PC-3 (cell line): ENCODE data around the gene SOCS4. TPM values are rescaled to one million over a fixed set of nuclear protein-coding genes. Genes with fewer than 3 reads are reported as not detected.
A peak's percentile ranks its signal among the peaks of the same experiment; 100 is the strongest.

ENCODE experiments used
- ATAC-seq: fragments of 200-7000 bp; cut with Tn5 transposase; 2 replicates; pipeline ENCODE4 v1.9.1; 2020; ENCODE audit warnings: mild to moderate bottlenecking, moderate library complexity
- BruUV-seq: library from RNA; stranded (reverse); fragments of 400-500 nt; replicated peaks from 2 replicates; lab custom pipeline; 2021; lab: Mats Ljungman, UMichigan
- CTCF ChIA-PET: fragments of 300-600 bp; sonication (Branson Sonifier 250); formaldehyde crosslinking; loops from one replicate; lab custom pipeline; 2022; ENCODE audit warnings: antibody characterized with exemption; lab: Charles Lee
- POLR2A ChIA-PET: fragments of 300-600 bp; sonication (Branson Sonifier 250); formaldehyde crosslinking; loops from one replicate; lab custom pipeline; 2022; ENCODE audit warnings: antibody characterized with exemption; ENCODE audit not compliant: unreplicated experiment; lab: Charles Lee
- DNase-seq: peaks from one replicate; pipeline ENCODE4 v3.0.0-alpha.2; 2015
- H2AFZ ChIP-seq: fragments of 300-600 bp; sonication (generic); 2 replicates; pipeline ENCODE4 v1.6.0; 2016; ENCODE audit warnings: antibody characterized with exemption, low read length
- H3F3A ChIP-seq: fragments of 300-600 bp; sonication (generic); one replicate; pipeline ENCODE4 v1.6.0; 2017; ENCODE audit warnings: antibody characterized with exemption, low read length, control low read depth, mild to moderate bottlenecking; ENCODE audit not compliant: unreplicated experiment
- H3K27ac ChIP-seq: fragments of 300-600 bp; sonication (generic); 2 replicates; pipeline ENCODE4 v1.5.1; 2016; ENCODE audit warnings: mild to moderate bottlenecking, low read length
- H3K27me3 ChIP-seq: fragments of 300-600 bp; sonication (generic); 2 replicates; pipeline ENCODE4 v1.6.1; 2016; ENCODE audit warnings: low read length, mixed read lengths
- H3K36me3 ChIP-seq: fragments of 300-600 bp; sonication (generic); 2 replicates; pipeline ENCODE4 v1.6.1; 2016; ENCODE audit warnings: low read depth, mixed run types, low read length, mixed read lengths
- H3K4me1 ChIP-seq: fragments of 300-600 bp; sonication (generic); 2 replicates; pipeline ENCODE4 v1.5.1; 2016; ENCODE audit warnings: low read length; ENCODE audit not compliant: insufficient read depth
- H3K4me2 ChIP-seq: fragments of 300-600 bp; sonication (generic); 2 replicates; pipeline ENCODE4 v1.6.0; 2016; ENCODE audit warnings: low read length
- H3K4me3 ChIP-seq: fragments of 300-600 bp; sonication (generic); 2 replicates; pipeline ENCODE4 v1.5.1; 2016; ENCODE audit warnings: mild to moderate bottlenecking, low read length, mixed read lengths
- H3K79me2 ChIP-seq: fragments of 300-600 bp; sonication (generic); 2 replicates; pipeline ENCODE4 v1.6.1; 2017; ENCODE audit warnings: low read length, mixed read lengths
- H3K9ac ChIP-seq: fragments of 300-600 bp; sonication (generic); 2 replicates; pipeline ENCODE4 v1.6.0; 2016; ENCODE audit warnings: mild to moderate bottlenecking, low read length
- H3K9me2 ChIP-seq: fragments of 300-600 bp; sonication (generic); replicated peaks from 2 replicates; pipeline ENCODE4 v1.6.1; 2016; ENCODE audit warnings: mixed run types, low read length, mixed read lengths
- H3K9me3 ChIP-seq: fragments of 300-600 bp; sonication (generic); 2 replicates; pipeline ENCODE4 v1.6.1; 2016; ENCODE audit warnings: low read length, mixed read lengths
- H4K20me1 ChIP-seq: fragments of 300-600 bp; sonication (generic); 2 replicates; pipeline ENCODE4 v1.6.1; 2016; ENCODE audit warnings: low read length, mixed read lengths
- EZH2 ChIP-seq: fragments of 300-600 bp; sonication (generic); IDR thresholded peaks from one replicate; pipeline ENCODE4 v1.6.1; 2017; ENCODE audit warnings: antibody characterized with exemption, mild to moderate bottlenecking, low read length; ENCODE audit not compliant: unreplicated experiment
- EZH2phosphoT487 ChIP-seq: fragments of 300-600 bp; sonication (generic); IDR thresholded peaks from 2 replicates; pipeline ENCODE4 v1.6.1; 2018; ENCODE audit warnings: mild to moderate bottlenecking, antibody characterized with exemption, low read length, borderline replicate concordance
- intact Hi-C: fragments of 100-400 bp; cut with micrococcal nuclease; formaldehyde crosslinking; loops from 2 replicates; pipeline ENCODE4 v1.9.0; 2023
- total RNA-seq: library from RNA; depleted of rRNA; stranded (reverse); fragments of >200 nt; gene quantifications from 2 replicates; pipeline ENCODE4 v1.2.3, GENCODE V29; 2014
- TF ChIP-seq, protein P1 (sequence below): fragments of 300-600 bp; sonication (generic); conservative IDR thresholded peaks from 2 replicates; pipeline ENCODE4 v1.5.1; 2017; ENCODE audit warnings: antibody characterized with exemption, low read depth, mild to moderate bottlenecking, low read length

Gene SOCS4
- total RNA-seq, 1 experiment from 2014 or later = 22.5 TPM

DNA sequence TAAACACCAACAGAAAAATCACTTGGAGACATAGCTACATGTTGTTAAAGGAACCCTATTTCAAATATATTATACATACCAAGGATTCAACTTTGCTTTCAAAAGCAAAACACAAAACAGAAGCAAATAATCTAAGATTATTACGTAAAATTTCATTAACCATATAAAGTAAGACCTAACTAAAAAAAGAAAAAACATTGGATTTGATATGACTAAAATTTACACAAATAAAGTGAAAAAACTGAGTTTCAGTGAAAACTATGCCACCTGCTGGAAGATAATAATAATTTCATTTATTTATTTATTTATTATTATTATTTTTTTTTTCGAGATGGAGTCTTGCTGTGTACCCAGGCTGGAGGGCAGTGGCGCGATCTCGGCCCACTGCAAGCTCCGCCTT lies 45.3 kb upstream of the SOCS4 start:
- Histone ChIP-seq H3K9me3 (no peaks in the 10 kb centered on the region), H3K4me3 (no peak overlapping the region), H3K9me2 (no peaks in the 10 kb centered on the region), H3K27ac (no peak overlapping the region), H3K4me1 (no peaks in the 10 kb centered on the region), H3K79me2 (no peaks in the 10 kb centered on the region), H3K27me3 (no peaks in the 10 kb centered on the region), H3K9ac (no peak overlapping the region), H2AFZ (no peak overlapping the region), H4K20me1 (no peaks in the 10 kb centered on the region), H3F3A (peaks cover 4% of the 10 kb centered on the region), H3K36me3 (peaks cover 60% of the 10 kb centered on the region; the same call in 1 of the 2 replicates), H3K4me2 (no peak overlapping the region)
- no TSS peak for BruUV-seq
- CTCF ChIA-PET = interaction anchor here (1.4 kb wide), 1 partner anchor 45 kb away, joined by 4 read pairs; the partner anchor contains the start of genes SOCS4 and WDHD1
- intact Hi-C loops = loop anchor here (5.0 to 10.0 kb wide), 2 partner anchors 419 to 477 kb away; partner anchors contain the start of gene CGRRF1
- TF ChIP-seq, protein P1, sequence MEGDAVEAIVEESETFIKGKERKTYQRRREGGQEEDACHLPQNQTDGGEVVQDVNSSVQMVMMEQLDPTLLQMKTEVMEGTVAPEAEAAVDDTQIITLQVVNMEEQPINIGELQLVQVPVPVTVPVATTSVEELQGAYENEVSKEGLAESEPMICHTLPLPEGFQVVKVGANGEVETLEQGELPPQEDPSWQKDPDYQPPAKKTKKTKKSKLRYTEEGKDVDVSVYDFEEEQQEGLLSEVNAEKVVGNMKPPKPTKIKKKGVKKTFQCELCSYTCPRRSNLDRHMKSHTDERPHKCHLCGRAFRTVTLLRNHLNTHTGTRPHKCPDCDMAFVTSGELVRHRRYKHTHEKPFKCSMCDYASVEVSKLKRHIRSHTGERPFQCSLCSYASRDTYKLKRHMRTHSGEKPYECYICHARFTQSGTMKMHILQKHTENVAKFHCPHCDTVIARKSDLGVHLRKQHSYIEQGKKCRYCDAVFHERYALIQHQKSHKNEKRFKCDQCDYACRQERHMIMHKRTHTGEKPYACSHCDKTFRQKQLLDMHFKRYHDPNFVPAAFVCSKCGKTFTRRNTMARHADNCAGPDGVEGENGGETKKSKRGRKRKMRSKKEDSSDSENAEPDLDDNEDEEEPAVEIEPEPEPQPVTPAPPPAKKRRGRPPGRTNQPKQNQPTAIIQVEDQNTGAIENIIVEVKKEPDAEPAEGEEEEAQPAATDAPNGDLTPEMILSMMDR = peak; percentile 59
- TF ChIP-seq EZH2 = no peak
- ATAC-seq (no peak), DNase-seq (peak; percentile 42)
- POLR2A ChIA-PET = interaction anchor here (0.6 kb wide), 1 partner anchor 189 kb away, joined by 4 read pairs; no protein-coding TSS in a partner anchor

GRCh38 chr14:54985156-54985555 lies 41.9 kb upstream of the SOCS4 start:
- Histone ChIP-seq H3K79me2 (no peaks in the 10 kb centered on the region), H3K4me3 (no peak overlapping the region), H3F3A (no peaks in the 10 kb centered on the region), H4K20me1 (no peaks in the 10 kb centered on the region), H3K4me2 (no peak overlapping the region), H3K36me3 (peaks cover 58% of the 10 kb centered on the region), H3K9me2 (no peaks in the 10 kb centered on the region), H2AFZ (no peak overlapping the region), H3K9ac (no peak overlapping the region), H3K27ac (no peak overlapping the region), H3K27me3 (no peaks in the 10 kb centered on the region), H3K9me3 (no peaks in the 10 kb centered on the region), H3K4me1 (no peaks in the 10 kb centered on the region)
- no peak for TF ChIP-seq EZH2
- no peak for TF ChIP-seq EZH2phosphoT487
- TF ChIP-seq, protein P1 = no peak
- DNase-seq (no peak), ATAC-seq (no peak)
- no TSS peak for BruUV-seq
- ChIA-PET POLR2A (no interaction called here), CTCF (no interaction called here)
- intact Hi-C loops = loop anchor here (10.0 kb wide), 1 partner anchor 480 kb away; the partner anchor contains the start of gene CGRRF1

DNA sequence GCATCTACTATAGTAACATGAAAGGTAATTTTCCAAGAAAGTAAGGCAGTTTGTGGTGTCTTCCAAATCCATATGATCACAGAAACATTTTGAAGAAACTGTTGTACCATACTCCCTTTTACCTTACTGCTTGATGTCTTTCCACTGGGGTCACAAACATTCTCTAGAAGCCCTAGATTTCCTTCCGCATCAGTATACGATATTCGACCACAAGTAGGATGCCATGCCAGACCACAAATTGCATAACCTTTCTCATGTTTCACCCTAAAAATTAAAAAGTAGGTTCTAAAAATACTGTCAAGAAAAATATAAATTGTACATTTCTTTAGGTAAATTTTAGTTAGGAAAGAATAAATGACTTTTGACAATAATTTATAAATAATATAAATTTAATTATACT lies 26.7 kb upstream of the SOCS4 start:
- Histone ChIP-seq H3K9ac (no peak overlapping the region), H2AFZ (no peak overlapping the region), H3K4me2 (no peak overlapping the region), H3K27ac (no peak overlapping the region), H3K4me1 (no peaks in the 10 kb centered on the region), H3K4me3 (no peak overlapping the region), H3K79me2 (no peaks in the 10 kb centered on the region), H3K36me3 (peaks cover 54% of the 10 kb centered on the region), H3K27me3 (no peaks in the 10 kb centered on the region), H4K20me1 (no peaks in the 10 kb centered on the region), H3K9me3 (no peaks in the 10 kb centered on the region), H3K9me2 (no peaks in the 10 kb centered on the region), H3F3A (no peaks in the 10 kb centered on the region)
- ChIA-PET CTCF (no interaction called here), POLR2A (no interaction called here)
- TF ChIP-seq, protein P1 = no peak
- DNase-seq = no peak
- no TSS peak for BruUV-seq
- no peak for ATAC-seq
- intact Hi-C loops = no loop called here
